ENCODE results near the gene CDIP1. TPM values are rescaled to one million over a fixed set of nuclear protein-coding genes. Genes with fewer than 3 reads are reported as not detected.
A peak's percentile ranks its signal among the peaks of the same experiment; 100 is the strongest.

The CDIP1 gene
- total and polyA plus RNA-seq, 11 donors = 33.3 to 51.1 (median 46.3) TPM

- 49 to 61% (median 58%) methylated on average over 8 to 9 of the region's 9 CpGs for WGBS, 4 donors
- Histone ChIP-seq H3K9me3 (no peaks in the 10 kb centered on the region), H3K27me3 (no peaks in the 10 kb centered on the region), H3K36me3 (peaks cover 0 to 75% (median 63%) of the 10 kb centered on the region in 9 donors), H3K4me3 (no peak overlapping the region), H3K4me1 (peaks cover 0 to 61% (median 51%) of the 10 kb centered on the region in 12 donors), H3K27ac (peak overlapping the region in 11 of 12 donors; percentile 14 to 81 (median 60))
- ATAC-seq = peak; percentile 39 to 71 (median 63)
- intact Hi-C loops (cut with DNase I) = loop anchor here (2.0 to 10.0 kb wide), 5 partner anchors 36 to 446 kb away; partner anchors contain the start of gene SEC14L5 (in 6 of the 10)
- peak in 4 of 5 donors; percentile 52 to 73 (median 66) for DNase-seq
- TF ChIP-seq POLR2A (IDR thresholded peaks at IDR 0.05) (no peak), CTCF (IDR thresholded peaks at IDR 0.05) (peak; percentile 33 to 66 (median 55))
These were observed 27.0 kb downstream of the CDIP1 start for GRCh38 chr16:4511441-4512082.

- Histone ChIP-seq H3K4me1 (peaks cover 0 to 62% (median 52%) of the 10 kb centered on the region in 12 donors), H3K36me3 (peaks cover 0 to 76% (median 65%) of the 10 kb centered on the region in 9 donors), H3K4me3 (no peak overlapping the region), H3K9me3 (no peaks in the 10 kb centered on the region), H3K27me3 (no peaks in the 10 kb centered on the region), H3K27ac (peak overlapping the region in 10 of 12 donors; percentile 14 to 81 (median 63))
- 54 to 73% (median 60%) methylated on average over 9 to 14 of the region's 14 CpGs for WGBS, 4 donors
- DNase-seq = peak in 1 of 5 donors; percentile 50
- intact Hi-C loops (cut with DNase I) = loop anchor here (2.0 to 10.0 kb wide), 5 partner anchors 36 to 446 kb away; partner anchors contain the start of gene SEC14L5 (in 6 of the 10)
- peak; percentile 20 to 47 (median 32) for ATAC-seq
- TF ChIP-seq POLR2A (IDR thresholded peaks at IDR 0.05) = no peak
- TF ChIP-seq CTCF (IDR thresholded peaks at IDR 0.05) = no peak
These were observed 27.7 kb downstream of the CDIP1 start for GRCh38 chr16:4510747-4511426.

GRCh38 chr16:4510131-4510530, 28.4 kb downstream of the CDIP1 start:
- no peak for ATAC-seq
- TF ChIP-seq CTCF (IDR thresholded peaks at IDR 0.05) (no peak), POLR2A (IDR thresholded peaks at IDR 0.05) (no peak)
- Histone ChIP-seq H3K4me1 (peaks cover 0 to 59% (median 46%) of the 10 kb centered on the region in 12 donors), H3K4me3 (no peak overlapping the region), H3K27ac (peak overlapping the region in 3 of 12 donors; percentile 55 to 81 (median 71)), H3K36me3 (peaks cover 0 to 81% (median 65%) of the 10 kb centered on the region in 9 donors), H3K27me3 (no peaks in the 10 kb centered on the region), H3K9me3 (no peaks in the 10 kb centered on the region)
- intact Hi-C loops (cut with DNase I) = loop anchor here (2.0 to 10.0 kb wide), 5 partner anchors 37 to 447 kb away; partner anchors contain the start of gene SEC14L5 (in 6 of the 10)
- DNase-seq = no peak
- WGBS, 4 donors = 73 to 81% (median 77%) methylated on average over 5 of the region's 5 CpGs

GRCh38 chr16:4509420-4509819, 29.2 kb downstream of the CDIP1 start:
- Histone ChIP-seq H3K4me1 (peaks cover 0 to 54% (median 39%) of the 10 kb centered on the region in 12 donors), H3K9me3 (no peaks in the 10 kb centered on the region)

More at GRCh38 chr16:4509420-4509819, 29.2 kb downstream of the CDIP1 start:
- Histone ChIP-seq H3K36me3 (peaks cover 0 to 81% (median 66%) of the 10 kb centered on the region in 9 donors), H3K27me3 (no peaks in the 10 kb centered on the region), H3K27ac (no peak overlapping the region), H3K4me3 (no peak overlapping the region)
- TF ChIP-seq CTCF (IDR thresholded peaks at IDR 0.05) = no peak
- DNase-seq (no peak), ATAC-seq (no peak)
- WGBS, 4 donors = 88 to 96% (median 89%) methylated on average over 7 to 8 of the region's 8 CpGs
- intact Hi-C loops (cut with DNase I) = loop anchor here in 9 of 10 donors (5.0 to 10.0 kb wide), 6 partner anchors 33 to 448 kb away; partner anchors contain the start of gene SEC14L5 (in 2 of the 9)
